Activated CD4-positive, alpha-beta memory T cell treated with anti-CD3 and anti-CD28 coated beads, Interleukin-2, amount 10 ng/mL, durations not matched to agents 7 days and 5 days (primary cell): Measurements from ENCODE around the gene HMOX2. TPM values are rescaled to one million over a fixed set of nuclear protein-coding genes. Genes with fewer than 3 reads are reported as not detected.

Experiments
- CTCF ChIA-PET: fragments of 350-600 bp; sonication (Branson Sonifier 250); formaldehyde crosslinking; loops from one replicate; lab custom pipeline; 2021; ENCODE audit warnings: antibody characterized with exemption, inconsistent platforms; lab: Charles Lee
- POLR2A ChIA-PET: fragments of 350-600 bp; sonication (Branson Sonifier 250); formaldehyde crosslinking; loops from one replicate; lab custom pipeline; 2021; ENCODE audit warnings: antibody characterized with exemption; lab: Charles Lee
- DNase-seq: peaks from one replicate; pipeline ENCODE4 v3.0.0-alpha.2; 2020
- H3K27ac Mint-ChIP-seq: one replicate; pipeline ENCODE4 v1.8.0; 2021; ENCODE audit warnings: mild to moderate bottlenecking, mixed read lengths
- H3K27me3 Mint-ChIP-seq: one replicate; pipeline ENCODE4 v1.8.0; 2021; ENCODE audit warnings: mixed read lengths
- H3K36me3 Mint-ChIP-seq: one replicate; pipeline ENCODE4 v1.8.0; 2021; ENCODE audit warnings: low read depth, mixed read lengths
- H3K4me1 Mint-ChIP-seq: one replicate; pipeline ENCODE4 v1.8.0; 2021; ENCODE audit warnings: mixed read lengths
- H3K4me3 Mint-ChIP-seq: one replicate; pipeline ENCODE4 v1.8.0; 2021; ENCODE audit warnings: mild to moderate bottlenecking, mixed read lengths
- H3K9me3 Mint-ChIP-seq: one replicate; pipeline ENCODE4 v1.8.0; 2021; ENCODE audit warnings: mixed read lengths
- total RNA-seq, 2 experiments: library from RNA; stranded (reverse); gene quantifications; one replicate each; pipeline ENCODE4 v1.2.3, GENCODE V29; 2021

HMOX2 gene
- total RNA-seq, 2 experiments from 2014 or later: 77.4 to 83.4 TPM

DNA sequence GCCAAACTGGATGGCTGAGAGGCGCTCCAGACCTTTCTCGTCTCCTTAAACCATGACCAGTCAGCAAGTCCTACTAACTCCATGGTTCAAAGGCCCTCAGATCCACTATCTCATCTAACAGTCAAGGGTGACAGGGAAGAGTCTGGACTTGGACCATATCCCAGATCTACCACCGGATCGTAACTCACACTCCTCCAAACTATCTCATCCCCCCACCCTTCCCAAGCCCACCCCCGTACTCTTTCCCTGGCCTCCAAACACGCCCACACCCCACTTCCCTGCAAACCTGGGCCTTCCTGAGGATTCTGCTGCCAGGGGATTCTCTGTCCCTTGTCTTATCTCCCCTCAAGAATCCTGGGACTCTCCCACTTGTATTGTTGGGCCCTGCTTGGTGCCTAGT lies 57.3 kb downstream of the HMOX2 start:
- Mint-ChIP-seq H3K27me3 (no peaks in the 10 kb centered on the region), H3K4me1 (peaks cover 46% of the 10 kb centered on the region), H3K4me3 (no peak overlapping the region), H3K27ac (no peak overlapping the region), H3K9me3 (no peaks in the 10 kb centered on the region), H3K36me3 (peaks cover 6% of the 10 kb centered on the region)
- POLR2A ChIA-PET: no interaction called here
- CTCF ChIA-PET: interaction anchor here (0.6 kb wide), 1 partner anchor 1591 kb away, joined by 3 read pairs; no protein-coding TSS in a partner anchor
- DNase-seq: no peak

DNA sequence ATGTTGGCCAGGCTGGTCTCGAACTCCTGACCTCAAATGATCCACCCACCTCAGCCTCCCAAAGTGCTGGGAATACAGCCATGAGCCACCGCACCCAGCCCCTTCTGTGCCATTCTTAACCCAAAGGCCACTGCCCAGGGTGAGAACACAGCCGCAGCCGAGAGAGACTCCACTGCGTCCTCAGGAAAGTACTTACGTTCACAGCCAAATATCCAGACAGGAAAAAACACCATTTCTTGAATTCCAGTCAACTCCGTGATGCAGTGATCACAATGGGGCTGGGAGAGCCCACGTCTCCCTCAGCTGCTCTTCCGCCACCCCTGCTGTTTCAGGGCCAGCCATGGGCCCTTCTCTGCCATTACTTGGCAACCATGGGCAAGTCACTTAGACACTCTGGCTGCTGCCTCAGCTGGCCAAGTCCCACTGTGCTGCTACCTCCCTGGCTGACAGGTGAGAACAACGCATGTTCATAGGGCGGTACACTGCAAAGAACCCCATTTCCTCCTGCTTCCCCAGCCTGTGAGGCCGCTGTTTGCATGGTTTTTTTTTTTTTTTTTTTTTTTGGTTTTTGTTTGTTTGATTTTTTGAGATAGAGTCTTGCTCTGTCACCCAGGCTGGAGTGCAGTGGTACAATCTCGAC lies 58.1 kb downstream of the HMOX2 start:
- CTCF ChIA-PET: no interaction called here
- peaks cover 4% of the 10 kb centered on the region for H3K9me3 Mint-ChIP-seq
- H3K36me3 Mint-ChIP-seq: peaks cover 12% of the 10 kb centered on the region
- H3K4me1 Mint-ChIP-seq: peaks cover 46% of the 10 kb centered on the region
- POLR2A ChIA-PET: no interaction called here
- no peaks in the 10 kb centered on the region for H3K27me3 Mint-ChIP-seq
- DNase-seq: no peak
- H3K27ac Mint-ChIP-seq: no peak overlapping the region
- no peak overlapping the region for H3K4me3 Mint-ChIP-seq

- no peak overlapping the region for H3K4me3 Mint-ChIP-seq
- H3K9me3 Mint-ChIP-seq: peaks cover 11% of the 10 kb centered on the region
- DNase-seq: no peak
- ChIA-PET CTCF (interaction anchor here (1.1 to 2.4 kb wide), 5 partner anchors 13 to 88 kb away, joined by 3 to 10 read pairs (median 5); partner anchors contain the start of gene MGRN1), POLR2A (interaction anchor here (1.4 kb wide), 1 partner anchor 30 kb away, joined by 6 read pairs; no protein-coding TSS in a partner anchor)
- no peaks in the 10 kb centered on the region for H3K27me3 Mint-ChIP-seq
- H3K4me1 Mint-ChIP-seq: peaks cover 36% of the 10 kb centered on the region
- no peak overlapping the region for H3K27ac Mint-ChIP-seq
- H3K36me3 Mint-ChIP-seq: peaks cover 18% of the 10 kb centered on the region
Observed at GRCh38 chr16:4535627-4536108, 59.5 kb downstream of the HMOX2 start.

GRCh38 chr16:4536391-4537106 lies 60.4 kb downstream of the HMOX2 start:
- Mint-ChIP-seq H3K4me1 (peaks cover 36% of the 10 kb centered on the region), H3K27ac (no peak overlapping the region), H3K27me3 (peaks cover under 1% of the 10 kb centered on the region)

GRCh38 chr16:4537376-4538343 lies 61.5 kb downstream of the HMOX2 start:
- Mint-ChIP-seq H3K4me3 (peak overlapping the region; percentile 52), H3K36me3 (peaks cover 13% of the 10 kb centered on the region), H3K27ac (no peak overlapping the region), H3K9me3 (peaks cover 11% of the 10 kb centered on the region), H3K27me3 (peaks cover 1% of the 10 kb centered on the region), H3K4me1 (peaks cover 34% of the 10 kb centered on the region)
- ChIA-PET POLR2A (interaction anchor here (0.5 to 2.6 kb wide), 10 partner anchors 8 to 197 kb away, joined by 3 to 16 read pairs (median 4); partner anchors contain the start of genes DNAAF8, HMOX2 and NMRAL1), CTCF (interaction anchor here (0.6 to 2.4 kb wide), 10 partner anchors 11 to 654 kb away, joined by 3 to 24 read pairs (median 4); partner anchors contain the start of genes HMOX2 and MGRN1)
- DNase-seq: peak; percentile 25

More at GRCh38 chr16:4536391-4537106, 60.4 kb downstream of the HMOX2 start:
- CTCF ChIA-PET: interaction anchor here (0.6 to 2.4 kb wide), 8 partner anchors 12 to 657 kb away, joined by 3 to 10 read pairs (median 4); partner anchors contain the start of gene MGRN1
- Mint-ChIP-seq H3K9me3 (peaks cover 11% of the 10 kb centered on the region), H3K36me3 (peaks cover 18% of the 10 kb centered on the region), H3K4me3 (peak overlapping the region; percentile 52)
- POLR2A ChIA-PET: interaction anchor here (1.1 to 1.4 kb wide), 3 partner anchors 10 to 60 kb away, joined by 3 to 6 read pairs (median 3); partner anchors contain the start of gene HMOX2
- no peak for DNase-seq

DNA sequence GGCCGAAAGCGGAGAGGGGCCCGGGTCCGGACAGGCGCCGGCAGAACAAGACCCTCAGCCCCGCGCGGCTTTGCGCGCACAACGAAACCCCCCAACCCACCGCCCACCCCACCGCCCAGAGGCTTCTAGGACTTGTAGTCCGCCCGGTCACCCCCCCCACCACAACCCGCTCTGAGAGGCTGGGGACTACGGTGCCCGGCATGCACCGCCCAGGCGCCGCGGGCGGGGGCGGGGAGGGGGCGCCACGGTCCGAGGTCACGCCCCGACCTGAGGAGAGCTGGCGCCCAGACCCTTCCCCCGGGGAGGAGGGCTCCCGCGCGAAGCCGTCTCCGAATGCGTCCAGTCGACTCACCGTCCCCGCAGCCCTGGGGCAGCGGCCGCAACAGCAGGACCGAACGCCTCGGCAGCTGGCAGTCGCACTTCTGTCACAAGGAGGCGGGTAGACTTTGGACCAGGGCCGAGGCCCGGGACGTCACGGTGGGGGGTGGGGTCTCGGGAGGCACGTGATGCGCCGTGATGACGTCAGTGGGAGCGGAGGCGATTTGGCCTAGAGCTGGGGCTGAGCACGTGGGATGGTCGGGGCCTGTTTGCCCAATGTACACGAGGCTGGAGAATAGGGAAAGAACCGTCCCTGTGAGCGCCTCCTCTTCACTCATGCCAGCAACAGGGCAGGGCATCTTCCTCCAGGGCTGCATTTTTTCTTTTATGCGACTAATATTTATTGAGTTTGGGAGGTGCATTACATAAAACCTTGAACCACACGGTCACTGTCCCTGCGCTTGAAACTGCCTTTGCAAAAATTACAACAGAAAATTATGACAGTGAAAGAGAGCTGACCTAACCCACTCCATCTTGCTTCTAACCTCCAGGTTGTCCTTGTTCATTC lies 62.4 kb downstream of the HMOX2 start, which contains the start of gene CDIP1:
Gene CDIP1, minus strand, starts transcription at position 424 of the 886 bp plus-strand sequence. CDS start 24,643 bp downstream, outside the sequence.
- Mint-ChIP-seq H3K36me3 (peaks cover 13% of the 10 kb centered on the region), H3K4me1 (peaks cover 34% of the 10 kb centered on the region)
- POLR2A ChIA-PET: interaction anchor here (0.5 to 2.6 kb wide), 15 partner anchors 9 to 264 kb away, joined by 3 to 16 read pairs (median 4); partner anchors contain the start of genes DNAAF8, NMRAL1 and ROGDI

GRCh38 chr16:4539716-4540284 lies 63.6 kb downstream of the HMOX2 start:
- Mint-ChIP-seq H3K4me1 (peaks cover 33% of the 10 kb centered on the region), H3K27ac (no peak overlapping the region), H3K4me3 (no peak overlapping the region), H3K36me3 (peaks cover 13% of the 10 kb centered on the region), H3K9me3 (peaks cover 11% of the 10 kb centered on the region), H3K27me3 (peaks cover 1% of the 10 kb centered on the region)
- ChIA-PET POLR2A (interaction anchor here (1.1 to 2.6 kb wide), 4 partner anchors 9 to 34 kb away, joined by 3 to 16 read pairs (median 6); no protein-coding TSS in a partner anchor), CTCF (interaction anchor here (0.7 to 2.2 kb wide), 5 partner anchors 9 to 232 kb away, joined by 3 to 24 read pairs (median 4); no protein-coding TSS in a partner anchor)
- no peak for DNase-seq

More for the DNA sequence above, 62.4 kb downstream of the HMOX2 start, which contains the start of gene CDIP1:
- Mint-ChIP-seq H3K27ac (peak within 1 kb of the TSS; percentile 59), H3K9me3 (peaks cover 11% of the 10 kb centered on the region), H3K27me3 (peaks cover 1% of the 10 kb centered on the region), H3K4me3 (peak within 1 kb of the TSS; percentile 61)
- CTCF ChIA-PET: interaction anchor here (0.9 to 2.2 kb wide), 12 partner anchors 10 to 86 kb away, joined by 3 to 24 read pairs (median 4); partner anchors contain the start of genes HMOX2, MGRN1 and NMRAL1
- DNase-seq: peak; percentile 95

DNA sequence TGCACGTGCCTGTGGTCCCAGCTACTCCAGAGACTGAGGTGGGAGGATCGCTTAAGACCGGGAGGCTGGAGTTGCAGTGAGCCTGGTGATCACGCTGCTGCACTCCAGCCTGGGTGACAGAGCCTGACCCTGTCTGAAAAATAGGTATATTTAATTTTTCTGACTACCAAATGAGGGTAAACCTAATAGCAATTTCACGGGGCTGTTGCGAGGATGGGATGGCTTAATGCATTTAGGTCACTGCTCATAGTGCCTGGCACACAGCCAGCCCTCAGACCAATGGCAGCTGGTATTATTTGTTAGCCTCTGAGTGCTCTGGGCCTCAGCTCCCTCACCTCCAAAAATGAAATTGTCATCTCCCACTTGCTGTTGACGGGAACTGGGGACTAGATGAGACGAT lies 68.3 kb downstream of the HMOX2 start:
- Mint-ChIP-seq H3K9me3 (peaks cover 7% of the 10 kb centered on the region), H3K4me3 (no peak overlapping the region)

DNA sequence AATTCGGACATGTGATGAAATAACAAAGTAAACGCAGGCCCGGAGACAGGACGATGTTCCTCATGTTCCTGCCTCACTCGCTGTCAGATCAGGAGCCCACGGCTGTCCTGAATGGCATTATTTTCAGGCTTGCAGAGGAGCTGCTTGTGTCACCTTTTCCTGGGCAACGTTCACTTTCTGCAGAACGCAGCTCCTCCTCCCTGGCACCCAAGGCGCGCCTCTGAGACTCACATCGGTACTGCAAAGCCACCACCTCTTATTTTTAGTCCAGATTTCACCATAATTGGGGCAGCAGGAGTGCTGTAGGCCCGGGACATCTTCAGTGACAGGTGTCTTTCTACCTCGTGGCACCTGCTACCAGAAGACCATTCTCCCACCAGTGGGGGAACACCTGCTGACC lies 71.9 kb downstream of the HMOX2 start:
- no peak for DNase-seq
- peaks cover 4% of the 10 kb centered on the region for H3K4me1 Mint-ChIP-seq
- H3K27ac Mint-ChIP-seq: no peak overlapping the region
- ChIA-PET CTCF (interaction anchor here (0.7 to 7.4 kb wide), 30 partner anchors 9 to 239 kb away, joined by 3 to 126 read pairs (median 4); partner anchors contain the start of genes CDIP1, CORO7, DNAAF8 and HMOX2), POLR2A (interaction anchor here (2.6 kb wide), 1 partner anchor 42 kb away, joined by 16 read pairs; no protein-coding TSS in a partner anchor)
- no peaks in the 10 kb centered on the region for H3K9me3 Mint-ChIP-seq
- no peak overlapping the region for H3K4me3 Mint-ChIP-seq
- no peaks in the 10 kb centered on the region for H3K36me3 Mint-ChIP-seq
- peaks cover 5% of the 10 kb centered on the region for H3K27me3 Mint-ChIP-seq

More for the DNA sequence above, 68.3 kb downstream of the HMOX2 start:
- ChIA-PET POLR2A (no interaction called here), CTCF (interaction anchor here (7.4 kb wide), 1 partner anchor 37 kb away, joined by 126 read pairs; no protein-coding TSS in a partner anchor)
- DNase-seq: no peak
- Mint-ChIP-seq H3K4me1 (peaks cover 4% of the 10 kb centered on the region), H3K36me3 (peaks cover 7% of the 10 kb centered on the region), H3K27me3 (peaks cover 1% of the 10 kb centered on the region), H3K27ac (no peak overlapping the region)

- DNase-seq: no peak
- Mint-ChIP-seq H3K9me3 (no peaks in the 10 kb centered on the region), H3K27me3 (peaks cover 5% of the 10 kb centered on the region), H3K4me3 (no peak overlapping the region), H3K36me3 (no peaks in the 10 kb centered on the region), H3K4me1 (peaks cover 4% of the 10 kb centered on the region), H3K27ac (no peak overlapping the region)
- ChIA-PET POLR2A (interaction anchor here (1.0 to 1.3 kb wide), 2 partner anchors 45 to 75 kb away, joined by 4 read pairs; partner anchors contain the start of gene HMOX2), CTCF (interaction anchor here (0.9 to 7.4 kb wide), 6 partner anchors 11 to 72 kb away, joined by 3 to 126 read pairs (median 3); partner anchors contain the start of gene CDIP1)
Observed at GRCh38 chr16:4550591-4550990, 74.4 kb downstream of the HMOX2 start.
